LHCN-M2 (cell line): ENCODE results near the gene CDH6. TPM values are rescaled to one million over a fixed set of nuclear protein-coding genes. Genes with fewer than 3 reads are reported as not detected.

ENCODE experiments used
- DNase-seq: peaks from one replicate; pipeline ENCODE4 v3.0.0-alpha.2; 2012; ENCODE audit warnings: low read depth
- total RNA-seq: library from RNA; depleted of rRNA; stranded (reverse); fragments of >200 nt; gene quantifications from 2 replicates; pipeline ENCODE4 v1.2.3, GENCODE V29; 2014

CDH6 gene
- total RNA-seq, 1 experiment from 2014 or later = not detected

DNA sequence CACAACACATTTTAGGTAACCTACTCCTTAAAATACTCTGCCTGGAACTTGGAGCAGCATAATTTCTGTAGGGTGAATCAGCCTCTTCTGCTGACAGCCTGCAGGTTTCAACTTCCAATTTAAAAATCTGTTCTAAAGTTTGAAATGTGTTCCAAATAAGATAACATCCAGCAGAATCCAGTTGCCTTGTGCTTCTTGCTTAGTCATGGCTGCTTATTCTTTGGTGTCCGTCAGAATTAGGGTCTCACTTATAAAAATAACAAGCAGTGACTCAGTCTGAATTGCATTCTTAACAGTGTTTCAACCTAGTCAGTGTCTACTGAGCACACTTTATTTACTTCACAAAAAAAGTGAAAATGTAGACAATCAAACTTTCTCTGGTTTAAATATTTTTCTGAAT lies 3.7 kb downstream of the CDH6 start:
- DNase-seq = no peak

DNA sequence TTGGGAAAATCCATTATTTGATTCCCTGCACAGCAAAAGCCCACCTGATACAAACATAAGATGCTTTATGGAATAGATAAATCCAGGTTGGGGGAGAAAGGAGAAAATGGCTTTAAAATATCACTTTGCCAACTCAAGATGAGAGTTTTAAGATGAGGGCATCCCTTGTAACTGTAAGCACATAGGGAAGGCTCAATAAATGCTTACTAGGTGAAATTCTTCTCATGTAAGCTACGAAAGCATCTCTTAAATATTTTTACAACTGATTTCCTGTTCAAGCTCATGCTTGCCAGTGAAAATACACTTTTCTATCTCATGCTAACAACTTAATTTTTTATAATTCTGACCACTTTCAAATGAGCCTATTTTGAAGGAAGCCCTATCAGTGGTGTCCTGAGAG lies 11.5 kb downstream of the CDH6 start:
- DNase-seq = no peak

DNA sequence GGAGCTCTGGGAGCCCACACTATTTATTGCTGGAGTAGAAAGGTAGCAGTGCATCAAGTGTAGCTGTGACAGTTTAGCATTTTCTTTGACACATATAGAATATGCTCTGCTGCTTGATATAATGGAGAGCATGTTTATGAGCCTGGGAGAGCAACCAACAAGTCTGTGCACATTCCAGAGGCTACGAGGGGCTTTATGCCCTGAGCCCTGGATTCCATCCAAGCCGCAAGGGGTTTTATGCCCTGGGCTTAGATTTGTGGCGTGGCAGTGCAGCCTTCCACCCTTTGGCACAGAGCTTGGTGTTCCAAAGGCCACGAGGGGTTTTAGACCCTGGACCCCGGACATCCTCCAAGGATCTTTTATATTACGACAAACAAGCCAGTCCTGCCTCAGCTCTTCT lies 14.6 kb downstream of the CDH6 start:
- no peak for DNase-seq

DNA sequence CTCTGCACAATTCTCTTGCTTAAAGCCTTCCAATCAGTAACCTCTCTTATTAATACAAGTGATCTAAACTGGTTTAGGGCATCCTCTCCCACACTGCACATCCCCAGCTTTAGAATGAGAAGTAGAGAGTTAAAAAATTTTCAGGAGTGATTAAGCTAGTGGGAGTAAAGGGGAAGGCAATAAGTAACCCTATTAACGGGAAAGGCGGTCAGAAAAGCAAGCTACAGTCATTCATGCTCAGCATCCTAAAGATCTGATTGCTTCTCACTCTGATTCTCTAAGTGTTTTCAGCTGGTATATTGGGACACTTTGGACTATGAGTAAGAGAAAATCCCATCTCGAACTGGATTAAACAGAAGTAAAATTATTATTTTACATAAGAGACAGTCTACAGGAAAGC lies 15.8 kb downstream of the CDH6 start:
- no peak for DNase-seq

DNA sequence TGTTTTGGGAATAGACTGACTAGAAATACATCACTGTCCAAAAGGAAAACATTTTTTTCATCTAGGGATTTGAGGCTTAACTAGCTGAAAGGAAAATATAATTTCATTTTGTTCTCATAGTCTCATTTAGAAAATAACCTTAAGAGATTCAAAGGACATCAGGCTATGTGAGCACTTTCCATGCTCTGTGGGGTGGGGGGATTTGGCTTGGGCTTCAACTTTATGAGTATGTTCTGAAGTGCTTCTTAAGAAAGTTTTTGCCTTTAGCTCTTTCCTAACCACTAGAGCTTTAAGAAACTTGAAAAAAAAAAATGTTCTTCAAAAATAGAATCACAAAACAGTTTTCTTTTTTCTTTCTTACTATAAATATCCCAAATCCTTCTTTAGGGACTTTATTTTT lies 17.6 kb downstream of the CDH6 start:
- DNase-seq = no peak

DNA sequence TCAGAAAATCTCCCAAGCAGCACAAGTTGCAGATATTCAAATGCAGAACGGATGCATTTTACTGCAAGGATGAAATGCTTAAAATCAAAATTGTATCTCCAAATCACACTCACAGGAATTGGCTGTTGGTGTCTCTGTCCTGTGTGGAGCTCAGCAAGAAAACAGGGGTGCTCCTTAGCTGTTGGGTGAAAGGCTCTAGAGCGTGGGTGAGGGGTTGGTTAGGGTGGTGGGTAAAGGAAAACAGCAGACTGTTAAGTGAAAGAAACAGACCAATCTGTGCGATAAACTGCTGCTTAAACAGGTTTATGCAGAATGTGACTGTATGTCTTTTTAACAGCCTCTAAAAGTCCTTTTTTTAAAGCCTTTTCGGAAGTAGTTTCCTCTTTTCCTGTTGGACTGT lies 19.8 kb downstream of the CDH6 start:
- DNase-seq = no peak

DNA sequence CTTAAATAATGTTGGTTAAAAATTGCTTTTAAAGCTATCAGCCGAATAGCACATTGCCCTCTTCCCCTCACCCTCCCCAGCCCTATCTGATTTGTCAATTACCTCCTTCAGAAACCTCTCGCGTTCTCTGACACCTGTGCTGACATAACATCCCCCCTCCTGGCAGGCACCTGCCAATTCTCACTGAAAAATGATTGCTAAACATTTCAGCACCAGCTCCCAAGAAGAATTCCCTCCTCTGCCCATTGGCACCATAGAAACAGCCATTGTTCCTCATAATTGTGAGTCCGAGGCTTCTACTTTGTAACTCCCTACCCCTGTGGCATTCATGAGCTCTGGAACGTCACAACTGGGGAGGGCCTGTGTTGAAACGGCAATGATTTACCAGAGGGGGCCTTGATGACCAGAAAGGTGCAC lies 20.2 kb downstream of the CDH6 start:
- DNase-seq = no peak

DNA sequence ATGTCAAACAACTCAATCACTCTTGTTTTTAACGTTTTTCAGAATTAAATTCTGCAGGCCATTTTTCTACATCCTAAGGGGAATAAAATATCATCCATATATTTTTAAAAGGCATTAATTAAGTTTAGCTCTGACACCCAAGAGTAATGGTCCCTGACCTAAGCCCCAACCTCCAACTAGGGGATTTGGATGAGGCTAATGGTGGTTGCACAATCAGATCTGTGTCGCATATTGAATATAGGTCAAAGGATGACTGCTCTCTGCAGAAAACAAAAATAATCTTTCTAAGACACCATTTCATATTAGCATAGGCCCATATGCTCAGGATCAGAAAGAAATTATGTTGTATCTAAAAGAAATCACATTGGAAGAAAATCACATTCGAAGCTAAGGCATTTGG lies 20.7 kb downstream of the CDH6 start:
- DNase-seq = no peak

DNA sequence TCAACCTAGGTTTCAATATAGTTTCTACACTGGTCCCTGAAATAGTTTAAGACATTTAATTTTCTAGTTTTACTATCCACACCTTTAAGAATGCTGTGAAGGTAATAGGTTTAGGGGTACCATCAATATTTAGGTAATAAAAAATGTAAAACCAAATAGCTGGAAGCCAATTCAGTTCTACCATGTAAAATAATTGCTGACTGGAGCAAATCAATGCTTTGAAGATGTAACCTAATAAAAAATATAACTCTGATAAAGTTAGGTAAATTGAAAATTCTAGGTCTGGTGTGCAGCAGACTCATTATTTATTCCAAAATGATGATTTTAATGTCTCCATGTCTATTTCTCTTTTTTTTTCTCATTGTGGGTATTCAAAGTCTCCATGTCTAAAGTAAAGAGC lies 21.8 kb downstream of the CDH6 start:
- no peak for DNase-seq

DNA sequence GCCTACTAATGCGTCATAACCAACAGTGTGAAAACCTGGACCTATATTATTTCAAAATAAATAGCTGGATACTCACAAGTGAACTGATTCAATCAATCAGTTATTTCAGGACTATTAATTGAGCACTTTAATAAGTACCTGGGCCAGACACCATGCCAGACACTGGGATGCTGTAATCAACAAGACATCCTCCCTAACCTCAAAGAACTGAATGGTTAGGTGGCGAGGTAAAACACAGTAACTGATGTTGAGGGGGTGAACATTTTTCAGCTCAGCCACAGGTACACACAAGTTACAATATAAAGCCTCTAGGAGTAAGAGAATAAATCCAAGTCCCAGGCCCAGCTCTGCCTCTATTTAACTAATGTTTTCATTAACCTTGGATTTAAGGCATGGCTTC lies 24.0 kb downstream of the CDH6 start:
- DNase-seq = no peak

DNA sequence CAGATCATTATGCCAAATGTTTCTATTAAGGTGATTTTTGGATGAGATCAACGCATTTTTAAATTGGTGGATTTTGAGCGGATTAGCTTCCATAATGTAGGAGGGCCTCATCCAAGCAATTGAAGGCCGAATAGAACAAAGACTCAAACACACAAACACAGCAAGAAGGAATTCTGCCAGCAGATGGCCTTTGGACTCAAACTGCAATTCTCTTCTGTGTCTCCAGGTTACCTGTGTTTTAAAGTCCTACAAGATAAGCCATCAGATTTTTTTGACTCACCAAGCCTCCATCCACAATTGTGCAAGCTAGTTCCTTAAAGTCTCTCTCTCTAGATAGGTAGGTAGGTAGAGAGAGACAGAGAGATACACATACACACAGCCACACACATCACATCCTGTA lies 25.5 kb downstream of the CDH6 start:
- DNase-seq = no peak

DNA sequence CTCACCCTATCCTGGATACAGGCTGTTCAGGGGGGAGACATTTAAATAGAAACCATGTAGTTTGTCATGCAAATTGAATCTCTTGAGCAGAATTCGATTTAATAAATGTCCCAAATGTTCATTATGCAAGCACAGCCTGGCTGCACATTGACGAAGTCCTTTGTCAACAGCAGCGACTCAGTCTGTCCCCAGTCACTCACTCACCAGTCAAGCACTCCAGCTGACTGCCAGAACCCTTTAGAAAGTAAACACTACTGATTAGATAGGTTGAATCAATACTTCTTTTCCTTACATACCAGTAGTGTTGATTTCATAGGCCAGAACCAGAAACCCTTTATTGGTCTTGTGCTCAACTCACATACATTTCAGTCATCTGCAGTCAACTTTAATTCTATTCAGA lies 27.5 kb downstream of the CDH6 start:
- no peak for DNase-seq

DNA sequence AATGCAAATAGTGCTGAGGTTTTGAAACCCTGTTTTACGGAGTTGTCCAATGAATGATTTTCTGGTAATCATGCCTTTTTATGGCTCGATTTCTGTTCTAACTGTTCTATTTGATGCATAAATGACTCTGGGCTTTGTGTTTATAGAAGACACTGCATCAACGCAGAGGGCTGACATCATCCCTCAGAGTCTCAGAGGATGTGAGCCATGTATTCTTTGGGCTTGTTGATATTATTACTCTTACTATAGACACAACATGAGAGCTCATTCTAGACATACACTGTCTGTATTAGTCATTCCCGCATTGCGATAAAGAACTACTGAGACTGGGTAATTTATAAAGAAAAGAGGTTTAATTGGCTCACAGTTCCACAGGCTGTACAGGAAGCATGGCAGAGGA lies 31.6 kb downstream of the CDH6 start:
- no peak for DNase-seq

DNA sequence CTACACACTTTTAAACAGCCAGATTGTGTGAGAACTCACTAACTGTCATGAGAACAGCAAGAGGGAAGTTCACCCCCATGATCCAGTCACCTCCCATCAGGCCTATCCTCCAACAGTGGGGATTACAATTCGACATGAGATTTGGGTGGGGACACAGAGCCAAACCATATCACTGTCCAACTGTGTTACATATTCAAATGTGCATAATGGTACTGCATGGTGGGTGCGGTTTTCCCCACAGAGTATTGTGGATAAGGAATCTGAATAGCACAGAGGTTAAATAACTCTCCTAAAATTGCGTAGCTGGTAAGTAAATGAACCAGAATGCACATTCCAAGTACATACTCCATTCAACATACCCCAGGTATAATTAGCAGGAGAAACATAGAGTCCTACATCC lies 32.1 kb downstream of the CDH6 start:
- DNase-seq = no peak

DNA sequence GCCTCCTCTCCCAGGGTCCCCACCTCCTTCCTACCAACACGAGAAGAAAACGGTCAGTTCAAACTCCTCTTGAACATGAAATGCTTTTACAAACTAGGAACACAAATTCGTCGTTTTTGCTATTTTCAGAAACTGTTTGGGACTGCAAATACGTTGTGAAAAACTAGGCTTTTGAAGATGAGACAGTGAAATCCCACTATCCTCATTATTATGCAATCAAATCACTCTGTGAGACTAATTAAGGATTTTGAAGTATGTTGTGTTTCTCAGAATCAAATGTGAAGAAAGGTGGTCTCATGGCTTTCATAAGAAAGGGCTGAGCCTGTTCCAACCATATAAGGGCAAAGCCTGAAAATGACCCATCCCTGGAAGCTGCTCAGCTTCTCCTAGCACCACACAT lies 33.2 kb downstream of the CDH6 start:
- no peak for DNase-seq

DNA sequence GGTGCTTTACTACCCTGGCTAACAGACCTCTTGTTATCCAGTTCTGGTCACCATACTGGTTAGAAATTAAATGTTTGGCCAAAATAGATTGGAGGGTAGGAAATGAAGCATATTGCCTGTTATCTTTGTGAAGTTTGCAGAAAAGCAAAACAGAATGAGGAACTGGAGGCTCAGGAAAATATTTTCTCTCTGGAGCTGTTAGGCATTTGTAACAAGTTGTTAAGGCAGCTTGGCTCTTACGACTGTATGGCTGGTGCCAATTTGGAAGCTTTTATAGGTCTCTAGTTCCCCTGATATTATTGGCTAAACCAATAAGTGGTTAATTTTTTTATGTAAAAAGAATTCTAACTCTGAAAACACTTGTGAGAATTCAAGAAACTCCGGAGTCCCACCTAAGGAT lies 35.8 kb downstream of the CDH6 start:
- no peak for DNase-seq

DNA sequence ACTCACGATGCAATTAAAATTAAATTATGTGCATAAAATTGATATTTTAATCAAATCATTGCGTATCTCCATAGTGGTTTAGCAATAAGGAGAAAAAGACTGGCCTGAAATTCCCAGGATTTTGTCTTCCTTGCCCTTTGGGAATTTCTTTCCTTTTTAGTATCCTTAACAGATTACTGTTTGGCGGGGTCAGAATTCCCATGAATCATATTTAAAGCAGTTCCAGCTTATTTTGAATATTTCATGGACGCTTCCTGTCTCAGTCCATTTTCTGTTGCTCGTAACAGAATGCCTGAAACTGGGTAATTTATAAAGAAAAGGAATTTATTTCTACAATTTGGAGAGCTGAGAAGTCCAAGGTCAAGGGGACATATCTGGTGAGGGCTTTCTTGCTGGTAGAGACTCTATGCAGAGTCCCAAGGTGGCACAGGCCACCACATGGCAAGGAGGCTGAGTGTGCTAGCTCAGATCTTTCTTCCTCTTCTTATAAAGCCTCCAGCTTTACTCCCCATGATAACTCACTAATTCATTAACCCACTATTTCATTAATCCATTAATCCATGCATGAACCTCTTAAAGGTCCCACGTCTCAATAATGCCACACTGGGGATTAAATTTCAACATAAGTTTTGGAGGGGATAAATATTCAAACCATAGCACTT lies 37.8 kb downstream of the CDH6 start:
- peak; percentile 12 for DNase-seq

DNA sequence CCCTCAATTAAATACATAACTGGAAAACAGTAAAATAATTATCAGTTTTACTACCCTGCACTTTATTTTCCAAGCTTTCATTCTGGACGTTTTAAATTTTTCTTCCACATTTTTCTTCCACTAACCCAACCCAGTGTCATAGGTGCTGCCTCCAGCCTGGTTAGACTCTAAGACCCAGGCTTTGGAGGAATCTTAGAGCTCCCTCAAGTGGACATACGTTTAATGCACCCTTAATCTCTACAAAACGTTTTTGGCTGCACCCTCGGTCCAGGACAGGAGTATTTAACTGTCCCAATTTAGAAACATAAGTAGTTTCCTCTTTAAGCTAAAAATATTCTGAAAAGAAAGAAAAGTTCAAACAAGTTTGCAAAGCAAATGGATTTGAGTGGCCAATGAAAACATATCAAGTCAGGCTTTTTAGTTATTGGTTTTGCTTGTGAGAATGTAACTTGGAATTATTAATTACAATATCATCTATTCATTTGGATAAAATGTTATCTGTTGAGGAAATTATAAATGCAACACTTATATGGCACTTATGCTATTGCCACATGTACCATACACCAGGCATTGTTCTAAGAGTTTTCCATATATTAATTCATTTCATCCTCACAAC lies 38.9 kb downstream of the CDH6 start:
- peak; percentile 54 for DNase-seq

DNA sequence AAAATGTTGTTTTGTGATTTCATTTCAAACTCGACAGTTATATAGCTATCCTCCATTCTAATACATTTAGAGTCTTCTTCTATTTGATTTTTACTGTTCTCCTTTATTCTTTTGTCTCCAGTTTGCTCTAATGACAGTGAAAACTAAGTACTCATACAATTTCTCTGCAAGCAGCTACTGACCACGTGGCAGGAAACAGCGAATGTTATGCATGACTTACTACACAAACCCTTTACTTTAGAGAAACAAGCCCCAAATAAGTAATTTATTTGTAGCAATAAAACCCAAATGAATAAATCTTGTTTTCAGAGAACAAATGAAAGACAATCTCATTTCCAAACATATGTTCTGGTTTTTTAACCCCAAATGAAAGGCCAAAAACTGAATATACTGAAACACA lies 41.9 kb downstream of the CDH6 start:
- no peak for DNase-seq

DNA sequence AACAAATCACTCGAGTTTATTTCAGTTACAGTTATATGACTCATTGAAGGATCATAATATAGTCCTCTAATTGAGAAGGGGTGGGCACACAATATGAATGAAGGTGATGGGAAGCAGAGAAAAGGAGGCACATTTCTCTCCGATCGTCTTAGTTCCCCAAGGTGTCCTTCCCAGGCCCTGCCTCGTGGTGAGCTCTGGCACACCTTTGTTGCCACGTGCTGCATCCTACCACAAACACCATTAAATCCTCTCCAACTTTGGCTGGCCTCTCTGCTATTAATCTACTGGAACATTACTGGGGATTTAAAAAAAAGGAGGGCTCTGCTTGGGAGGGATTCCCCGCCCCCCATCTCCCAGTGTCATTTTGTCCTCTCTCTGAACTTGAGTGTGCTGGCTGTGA lies 42.9 kb downstream of the CDH6 start:
- DNase-seq = no peak

DNA sequence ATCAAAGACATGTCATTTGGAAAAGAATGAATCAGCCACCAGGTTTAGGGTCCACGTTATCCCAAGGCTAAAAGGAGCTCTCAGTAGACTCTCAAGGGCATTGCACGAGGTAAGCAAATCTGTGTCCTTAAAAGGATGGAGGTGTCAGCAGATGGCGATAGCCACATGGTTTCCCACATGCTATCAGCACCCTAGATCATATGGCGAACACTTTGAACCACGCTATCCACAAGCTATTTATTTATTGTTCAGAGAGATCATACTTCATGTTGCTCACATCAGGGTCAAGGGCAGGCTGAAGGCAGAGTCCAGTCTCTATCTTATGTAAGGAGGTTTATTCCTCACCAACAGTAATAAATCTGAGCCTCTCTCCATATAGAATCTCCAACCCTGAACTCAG lies 43.7 kb downstream of the CDH6 start:
- peak; percentile 18 for DNase-seq

DNA sequence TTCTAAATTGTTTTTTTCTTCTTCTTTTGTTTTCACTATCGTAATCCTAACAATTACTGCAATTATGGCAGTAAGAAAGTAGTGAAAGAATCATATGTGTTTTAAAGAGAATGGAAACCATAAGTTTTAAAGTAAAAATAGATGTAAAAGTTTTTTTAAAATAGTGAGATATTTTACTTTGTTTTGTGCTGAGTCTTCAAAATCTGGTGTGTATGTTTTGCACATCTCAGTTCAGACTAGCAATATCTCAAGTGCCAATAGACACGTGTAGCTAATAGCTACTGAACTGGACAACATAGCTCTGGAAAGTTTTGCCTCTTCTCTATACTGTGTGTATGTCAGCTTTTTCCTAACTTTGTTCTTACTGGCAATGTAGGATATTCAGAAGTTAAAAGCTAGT lies 45.0 kb downstream of the CDH6 start:
- no peak for DNase-seq

DNA sequence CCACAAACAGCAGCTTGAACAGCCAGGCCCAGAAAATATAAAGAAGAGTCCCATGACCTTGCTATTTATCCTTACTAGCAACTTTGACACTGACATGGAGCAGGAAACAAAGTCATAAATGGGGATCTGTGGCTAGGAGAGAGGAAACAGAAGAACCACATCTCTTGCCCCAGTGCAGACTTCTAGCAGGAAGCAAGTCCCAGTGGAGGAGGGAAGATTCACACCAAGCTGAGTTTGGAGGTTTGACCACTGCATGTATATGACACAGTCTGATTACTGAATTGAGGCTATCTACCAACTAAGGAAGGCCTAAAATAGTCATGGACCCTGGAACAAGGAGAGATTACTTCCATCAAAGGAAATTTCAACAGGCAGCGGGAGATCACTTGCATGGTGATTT lies 51.4 kb downstream of the CDH6 start:
- DNase-seq = no peak

DNA sequence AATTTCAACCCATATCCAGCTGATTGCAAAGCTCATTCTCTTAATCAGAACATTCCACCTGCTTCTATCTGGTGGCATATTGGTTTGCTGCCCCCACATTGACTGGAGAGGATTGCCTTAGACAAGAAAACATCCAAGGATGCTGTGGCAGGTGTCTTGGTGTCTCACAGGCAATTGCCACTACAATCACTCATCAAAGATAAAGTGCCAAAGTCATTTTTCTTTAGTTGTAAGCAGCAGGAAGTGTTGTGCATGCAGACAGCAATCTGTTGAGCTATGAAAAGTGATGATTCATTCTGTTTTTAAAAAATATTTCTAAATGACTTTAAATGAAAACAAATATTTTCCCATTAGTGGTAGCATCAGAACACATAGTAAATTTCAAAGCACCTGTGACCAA lies 53.9 kb downstream of the CDH6 start:
- DNase-seq = no peak
